ENCODE measurements around the gene MYH9.

The MYH9 gene

DNA sequence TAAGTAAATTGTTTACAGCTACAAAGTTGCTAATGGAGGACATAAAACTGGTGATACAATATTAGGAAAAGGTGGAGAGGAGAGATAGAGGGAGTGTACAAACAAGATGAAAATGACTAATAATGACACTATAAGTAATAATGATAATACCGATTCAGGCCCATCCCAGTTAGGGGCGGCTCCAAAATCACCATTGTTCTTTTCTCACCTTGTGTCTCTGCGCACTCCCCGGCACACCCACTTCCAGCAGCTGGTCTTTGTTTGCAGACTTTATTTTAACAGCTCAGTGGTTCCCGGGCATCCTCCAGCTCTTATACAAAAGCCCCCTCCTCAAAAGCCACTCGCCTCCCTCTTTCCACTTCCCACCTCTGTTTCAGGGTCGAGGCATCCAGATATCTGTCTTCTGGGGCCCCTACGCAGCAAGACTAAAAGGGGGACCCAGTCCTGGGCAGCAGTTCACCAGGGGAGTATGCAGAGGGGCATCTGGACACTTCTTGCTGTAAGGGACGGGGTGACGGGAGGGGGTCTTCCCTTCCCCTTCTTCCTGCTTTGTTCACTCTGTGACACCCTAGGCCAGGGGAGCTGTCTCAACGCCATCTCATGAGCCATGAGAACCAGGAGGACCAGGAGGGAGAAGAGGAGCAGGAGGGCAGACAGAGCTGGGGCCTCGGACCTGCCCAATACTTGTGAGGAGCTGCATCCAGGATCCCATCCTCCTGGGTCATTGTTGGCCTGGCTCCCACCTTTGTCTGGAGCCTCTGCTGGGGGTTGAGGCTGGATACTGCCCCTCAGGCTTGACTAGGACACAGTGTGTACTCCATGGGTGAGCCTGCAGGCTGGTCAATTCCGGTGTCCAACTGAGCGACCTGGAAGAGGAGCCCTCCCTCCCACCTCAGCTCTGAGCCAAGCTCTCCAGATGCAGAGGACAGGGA lies 151.1 kb downstream of the MYH9 start:
- peaks cover 4% of the 10 kb centered on the region; the same call in 1 of the 2 replicates for H3K4me1 ChIP-seq (ENCODE audit: insufficient read depth, low read length)
- no peak overlapping the region for H3K9ac ChIP-seq (ENCODE audit: low read depth, low read length)
- H3K27me3 ChIP-seq (ENCODE audit: insufficient read depth, low read length): no peaks in the 10 kb centered on the region
- H3K9me3 ChIP-seq (ENCODE audit: insufficient read depth, low read depth, low read length): no peaks in the 10 kb centered on the region
- H3K36me3 ChIP-seq (ENCODE audit: insufficient read depth, low read depth, low read length): no peaks in the 10 kb centered on the region
- no peak overlapping the region for H3K27ac ChIP-seq (ENCODE audit: low read length)
- H3K4me3 ChIP-seq (ENCODE audit: low read length): no peak overlapping the region

DNA sequence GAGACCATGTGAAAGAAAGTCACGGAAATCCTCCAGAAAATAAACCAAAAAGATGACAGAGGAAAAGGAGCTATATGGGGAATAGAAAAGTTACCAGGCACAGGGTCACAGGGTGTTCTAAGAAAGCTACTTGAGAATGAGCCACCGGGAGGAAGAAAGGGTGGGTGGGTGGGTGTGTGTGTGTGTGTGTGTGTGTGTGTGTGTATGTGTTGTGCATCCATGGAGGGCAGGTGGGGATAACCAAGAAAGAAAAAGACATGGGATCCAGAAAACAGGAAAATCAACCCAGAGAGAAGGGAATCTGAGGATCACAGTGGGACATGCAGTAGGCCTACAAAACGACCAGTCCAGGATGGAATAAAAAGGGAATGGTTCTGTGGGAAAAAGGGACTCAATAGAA lies 152.2 kb downstream of the MYH9 start:
- Histone ChIP-seq H3K9ac (ENCODE audit: low read depth, low read length) (no peak overlapping the region), H3K9me3 (ENCODE audit: insufficient read depth, low read depth, low read length) (no peaks in the 10 kb centered on the region), H3K27me3 (ENCODE audit: insufficient read depth, low read length) (no peaks in the 10 kb centered on the region), H3K4me1 (ENCODE audit: insufficient read depth, low read length) (peaks cover 4% of the 10 kb centered on the region; the same call in 1 of the 2 replicates), H3K36me3 (ENCODE audit: insufficient read depth, low read depth, low read length) (peaks cover 2% of the 10 kb centered on the region), H3K4me3 (ENCODE audit: low read length) (no peak overlapping the region), H3K27ac (ENCODE audit: low read length) (no peak overlapping the region)

DNA sequence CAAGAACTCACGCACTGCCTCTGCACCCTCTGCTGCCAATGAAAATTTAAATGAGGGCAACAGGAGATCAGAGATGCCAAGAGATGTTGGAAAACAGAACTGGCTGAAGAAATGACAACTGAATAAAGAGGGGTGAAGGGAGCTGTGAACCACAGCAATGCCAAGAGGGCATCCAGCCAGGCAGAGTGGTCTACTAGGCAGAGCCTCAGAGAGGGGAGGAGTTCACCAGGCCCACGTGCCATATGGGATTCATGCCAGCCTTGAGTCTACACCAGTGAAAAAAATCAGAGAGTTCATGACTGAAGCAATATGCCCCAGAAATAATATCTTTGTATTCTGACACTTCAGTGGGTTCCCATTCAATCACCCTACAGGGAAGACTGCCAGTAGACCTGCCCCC lies 152.8 kb downstream of the MYH9 start:
- no peaks in the 10 kb centered on the region for H3K27me3 ChIP-seq (ENCODE audit: insufficient read depth, low read length)
- no peak overlapping the region for H3K27ac ChIP-seq (ENCODE audit: low read length)
- H3K4me1 ChIP-seq (ENCODE audit: insufficient read depth, low read length): peaks cover 3% of the 10 kb centered on the region; the same call in 1 of the 2 replicates
- H3K36me3 ChIP-seq (ENCODE audit: insufficient read depth, low read depth, low read length): peaks cover 4% of the 10 kb centered on the region
- H3K9me3 ChIP-seq (ENCODE audit: insufficient read depth, low read depth, low read length): no peaks in the 10 kb centered on the region
- H3K4me3 ChIP-seq (ENCODE audit: low read length): no peak overlapping the region
- no peak overlapping the region for H3K9ac ChIP-seq (ENCODE audit: low read depth, low read length)

DNA sequence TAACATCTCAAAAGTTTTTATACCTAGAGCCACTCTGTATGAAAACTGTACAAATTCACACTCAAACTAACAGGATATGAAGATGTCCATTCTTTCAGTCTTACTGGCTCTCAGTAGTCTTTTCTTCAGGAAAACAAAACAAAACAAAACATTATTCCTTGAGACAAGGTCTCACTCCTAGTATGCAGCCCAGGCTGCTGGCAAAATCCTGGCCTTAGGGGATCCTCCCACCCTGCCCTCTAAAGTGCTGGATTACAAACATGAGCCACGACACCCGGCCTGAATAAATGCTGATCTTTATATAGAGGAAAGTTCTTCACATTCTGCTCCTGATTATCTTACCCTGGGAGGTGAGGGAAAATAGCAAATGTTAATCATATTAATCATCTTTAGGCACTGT lies 153.6 kb downstream of the MYH9 start:
- no peak overlapping the region for H3K4me3 ChIP-seq (ENCODE audit: low read length)
- H3K36me3 ChIP-seq (ENCODE audit: insufficient read depth, low read depth, low read length): peaks cover 4% of the 10 kb centered on the region
- H3K27ac ChIP-seq (ENCODE audit: low read length): no peak overlapping the region
- H3K4me1 ChIP-seq (ENCODE audit: insufficient read depth, low read length): no peaks in the 10 kb centered on the region
- H3K27me3 ChIP-seq (ENCODE audit: insufficient read depth, low read length): no peaks in the 10 kb centered on the region
- no peaks in the 10 kb centered on the region for H3K9me3 ChIP-seq (ENCODE audit: insufficient read depth, low read depth, low read length)
- no peak overlapping the region for H3K9ac ChIP-seq (ENCODE audit: low read depth, low read length)

DNA sequence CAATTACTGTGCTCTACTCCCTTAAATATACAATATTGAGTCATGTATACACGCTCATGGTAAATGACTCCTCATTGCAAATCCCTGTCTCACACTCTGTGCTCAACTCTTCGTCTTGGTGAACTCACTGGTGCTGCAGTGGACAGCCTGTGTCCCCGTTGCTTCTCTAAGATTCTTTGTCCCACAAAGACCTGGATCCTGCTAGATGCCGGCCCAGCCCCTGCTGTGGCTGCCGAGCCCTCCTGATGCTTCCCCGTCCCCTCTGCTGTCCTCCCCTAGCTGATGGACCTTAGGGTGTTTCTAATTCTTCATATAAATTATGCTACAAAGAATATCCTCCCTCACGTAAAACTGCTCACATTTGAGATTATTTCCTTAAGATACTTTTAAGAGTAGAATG lies 154.0 kb downstream of the MYH9 start:
- H3K4me1 ChIP-seq (ENCODE audit: insufficient read depth, low read length): no peaks in the 10 kb centered on the region
- H3K9me3 ChIP-seq (ENCODE audit: insufficient read depth, low read depth, low read length): no peaks in the 10 kb centered on the region
- H3K4me3 ChIP-seq (ENCODE audit: low read length): no peak overlapping the region
- peaks cover 4% of the 10 kb centered on the region for H3K36me3 ChIP-seq (ENCODE audit: insufficient read depth, low read depth, low read length)
- H3K27me3 ChIP-seq (ENCODE audit: insufficient read depth, low read length): no peaks in the 10 kb centered on the region
- no peak overlapping the region for H3K9ac ChIP-seq (ENCODE audit: low read depth, low read length)
- H3K27ac ChIP-seq (ENCODE audit: low read length): no peak overlapping the region

DNA sequence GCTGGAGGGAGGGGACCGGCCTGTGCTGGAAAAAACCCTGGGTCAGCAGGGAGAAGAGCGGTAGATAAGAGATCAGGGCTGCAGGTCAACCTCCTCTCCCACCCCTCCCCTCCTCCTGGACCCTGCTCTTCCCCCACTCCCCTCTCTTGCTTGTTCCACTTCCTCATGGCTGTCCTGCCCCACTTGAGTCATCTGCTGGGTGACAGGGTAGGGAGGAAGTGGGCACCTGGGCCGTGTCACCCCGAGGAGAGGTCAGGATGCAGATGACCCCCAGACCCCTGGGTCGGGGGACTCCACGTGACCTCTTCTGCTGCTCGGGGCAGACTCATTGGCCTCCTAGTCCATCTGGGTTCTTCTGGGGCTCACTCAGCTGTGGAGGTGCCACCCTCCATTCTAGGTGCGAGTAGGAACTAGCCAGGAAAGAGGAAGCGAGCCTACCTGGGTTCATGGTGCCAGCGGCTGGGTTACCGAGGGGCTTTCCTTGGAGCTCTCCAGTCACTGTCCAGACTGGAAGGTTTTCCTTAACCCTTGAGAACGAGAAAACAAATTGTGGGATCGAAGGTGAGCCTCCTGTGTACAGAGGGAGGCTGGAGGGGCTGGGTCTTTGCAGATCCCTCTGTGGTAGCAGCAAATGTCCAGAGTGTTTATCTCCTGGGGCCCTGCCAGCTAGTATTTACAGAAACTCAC lies 154.9 kb downstream of the MYH9 start:
- Histone ChIP-seq H3K9ac (ENCODE audit: low read depth, low read length) (no peak overlapping the region), H3K27me3 (ENCODE audit: insufficient read depth, low read length) (no peaks in the 10 kb centered on the region), H3K9me3 (ENCODE audit: insufficient read depth, low read depth, low read length) (no peaks in the 10 kb centered on the region), H3K4me1 (ENCODE audit: insufficient read depth, low read length) (no peaks in the 10 kb centered on the region), H3K4me3 (ENCODE audit: low read length) (no peak overlapping the region), H3K36me3 (ENCODE audit: insufficient read depth, low read depth, low read length) (peaks cover 9% of the 10 kb centered on the region), H3K27ac (ENCODE audit: low read length) (no peak overlapping the region)
